Measurements from ENCODE around the gene IL16. TPM values are rescaled to one million over a fixed set of nuclear protein-coding genes. Genes with fewer than 3 reads are reported as not detected.

The IL16 gene
- total RNA-seq (2014; rRNA removed; shearing (Covaris generic)) (under 0.01 and 0.32 TPM in 2 replicates), polyA plus RNA-seq (2016; fragmentation: Nextera tagmentation; extraction: Ambion mirVana) (0.53 and 0.94 TPM in 2 replicates)

DNA sequence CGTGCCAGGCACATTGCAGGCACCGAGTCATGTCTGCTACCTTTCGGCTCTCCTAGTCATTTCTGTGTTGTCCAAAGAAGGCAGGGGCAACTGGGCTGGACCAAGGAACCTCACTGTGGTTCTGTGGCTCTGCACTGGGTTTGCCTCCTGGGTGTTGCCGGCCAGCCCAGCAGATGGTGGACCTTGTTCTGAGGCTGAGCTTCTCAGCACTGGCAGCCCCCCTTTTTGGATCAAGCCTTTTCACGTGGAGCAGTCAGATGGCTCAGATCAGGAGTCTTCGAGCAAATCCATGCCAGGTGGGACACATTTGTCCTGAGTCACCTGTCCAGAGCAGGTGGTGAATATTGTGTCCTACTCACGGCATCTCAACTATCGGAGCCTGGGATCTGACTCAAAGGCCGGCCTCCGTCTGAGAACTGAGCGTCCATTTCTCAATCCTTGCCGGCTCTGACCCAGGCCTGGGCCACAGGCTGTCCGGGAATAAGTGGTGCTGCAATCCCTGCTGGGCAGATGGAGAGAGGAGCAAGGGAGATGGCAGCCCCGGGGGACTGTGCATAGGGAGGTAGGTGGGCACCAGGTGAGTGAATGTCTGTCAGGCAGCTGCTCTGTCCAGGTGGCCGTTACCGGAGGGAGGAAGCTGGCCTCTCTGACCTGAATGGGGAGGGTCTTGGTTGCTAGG, at the start of gene IL16:
Gene IL16 (plus strand): TSS at position 304 of the 679 bp plus-strand sequence. CDS start 28,521 bp downstream, outside the sequence.
- no peak for DNase-seq
- Histone ChIP-seq H3K27ac (no peak within 1 kb of the TSS), H2AFZ (peak within 1 kb of the TSS; percentile 31; the same call in 1 of the 2 replicates), H3K4me2 (ENCODE audit: unreplicated experiment) (no peak within 1 kb of the TSS), H4K20me1 (ENCODE audit: insufficient read depth) (no peaks in the 10 kb centered on the region), H3K27me3 (replicated peaks; ENCODE audit: insufficient read depth) (no peaks in the 10 kb centered on the region), H3K79me2 (ENCODE audit: insufficient read depth) (no peaks in the 10 kb centered on the region), H3K4me3 (no peak within 1 kb of the TSS), H3F3A (ENCODE audit: insufficient read depth) (no peaks in the 10 kb centered on the region), H3K4me1 (ENCODE audit: insufficient read depth) (no peaks in the 10 kb centered on the region), H3K9me2 (ENCODE audit: insufficient read depth) (no peaks in the 10 kb centered on the region), H3K9ac (no peak within 1 kb of the TSS), H3K9me3 (ENCODE audit: low read depth) (no peaks in the 10 kb centered on the region), H3K36me3 (ENCODE audit: low read depth) (no peaks in the 10 kb centered on the region)
- WGBS, 2 experiments (ENCODE audit: low coverage in 1 of 2, low lambda C conversion rate in 2 of 2, missing lambda C conversion rate in 2 of 2): 77 to 78% methylated on average over 15 to 16 of the region's 16 CpGs
- TF ChIP-seq EZH2phosphoT487 (IDR thresholded peaks at IDR 0.05; ENCODE audit: insufficient read depth, low read depth) (no peak), EZH2 (IDR thresholded peaks at IDR 0.05; ENCODE audit: insufficient read depth, poor library complexity, severe bottlenecking) (no peak)
- in situ Hi-C loops (cut with MboI): no loop called here

- no peaks in the 10 kb centered on the region for H4K20me1 ChIP-seq (ENCODE audit: insufficient read depth)
- WGBS, 2 experiments (ENCODE audit: low coverage in 1 of 2, low lambda C conversion rate in 2 of 2, missing lambda C conversion rate in 2 of 2): 78 to 82% methylated on average over 7 of the region's 7 CpGs
- no peaks in the 10 kb centered on the region for H3K27me3 ChIP-seq (replicated peaks; ENCODE audit: insufficient read depth)
- H3K9me3 ChIP-seq (ENCODE audit: low read depth): no peaks in the 10 kb centered on the region
- H3F3A ChIP-seq (ENCODE audit: insufficient read depth): peaks cover under 1% of the 10 kb centered on the region; the same call in 1 of the 2 replicates
- peaks cover 10% of the 10 kb centered on the region for H3K4me1 ChIP-seq (ENCODE audit: insufficient read depth)
- in situ Hi-C loops (cut with MboI): no loop called here
- no peak overlapping the region for H2AFZ ChIP-seq
- no peak overlapping the region for H3K27ac ChIP-seq
- no peaks in the 10 kb centered on the region for H3K79me2 ChIP-seq (ENCODE audit: insufficient read depth)
- no peaks in the 10 kb centered on the region for H3K36me3 ChIP-seq (ENCODE audit: low read depth)
- DNase-seq: no peak
- TF ChIP-seq EZH2 (IDR thresholded peaks at IDR 0.05; ENCODE audit: insufficient read depth, poor library complexity, severe bottlenecking): no peak
- no peak for TF ChIP-seq EZH2phosphoT487 (IDR thresholded peaks at IDR 0.05; ENCODE audit: insufficient read depth, low read depth)
- no peak overlapping the region for H3K4me2 ChIP-seq (ENCODE audit: unreplicated experiment)
- H3K9ac ChIP-seq: no peak overlapping the region
- no peaks in the 10 kb centered on the region for H3K9me2 ChIP-seq (ENCODE audit: insufficient read depth)
- no peak overlapping the region for H3K4me3 ChIP-seq
Observed at GRCh38 chr15:81151389-81151788, 45.3 kb upstream of the IL16 start.

- H3K4me1 ChIP-seq (ENCODE audit: insufficient read depth): peaks cover 16% of the 10 kb centered on the region
- no peak overlapping the region for H3K9ac ChIP-seq
- no peak overlapping the region for H3K4me3 ChIP-seq
- H3K79me2 ChIP-seq (ENCODE audit: insufficient read depth): no peaks in the 10 kb centered on the region
- no peaks in the 10 kb centered on the region for H3K27me3 ChIP-seq (replicated peaks; ENCODE audit: insufficient read depth)
- no peak for TF ChIP-seq EZH2phosphoT487 (IDR thresholded peaks at IDR 0.05; ENCODE audit: insufficient read depth, low read depth)
- no peak for TF ChIP-seq EZH2 (IDR thresholded peaks at IDR 0.05; ENCODE audit: insufficient read depth, poor library complexity, severe bottlenecking)
- DNase-seq: no peak
- no peak overlapping the region for H3K27ac ChIP-seq
- no peaks in the 10 kb centered on the region for H3K9me3 ChIP-seq (ENCODE audit: low read depth)
- no peaks in the 10 kb centered on the region for H4K20me1 ChIP-seq (ENCODE audit: insufficient read depth)
- peaks cover 4% of the 10 kb centered on the region; the same call in 1 of the 2 replicates for H3F3A ChIP-seq (ENCODE audit: insufficient read depth)
- in situ Hi-C loops (cut with MboI): no loop called here
- no peaks in the 10 kb centered on the region for H3K9me2 ChIP-seq (ENCODE audit: insufficient read depth)
- H3K4me2 ChIP-seq (ENCODE audit: unreplicated experiment): no peak overlapping the region
- WGBS, 2 experiments (ENCODE audit: low coverage in 1 of 2, low lambda C conversion rate in 2 of 2, missing lambda C conversion rate in 2 of 2): 86 to 87% methylated on average over 4 of the region's 4 CpGs
- H2AFZ ChIP-seq: no peak overlapping the region
- no peaks in the 10 kb centered on the region for H3K36me3 ChIP-seq (ENCODE audit: low read depth)
Observed at GRCh38 chr15:81152339-81152738, 44.3 kb upstream of the IL16 start.

GRCh38 chr15:81152799-81153198, 43.9 kb upstream of the IL16 start:
- Histone ChIP-seq H3K27me3 (replicated peaks; ENCODE audit: insufficient read depth) (no peaks in the 10 kb centered on the region), H2AFZ (no peak overlapping the region), H3K4me2 (ENCODE audit: unreplicated experiment) (no peak overlapping the region), H3K9ac (no peak overlapping the region), H3F3A (ENCODE audit: insufficient read depth) (peaks cover 5% of the 10 kb centered on the region; the same call in 1 of the 2 replicates), H4K20me1 (ENCODE audit: insufficient read depth) (no peaks in the 10 kb centered on the region), H3K36me3 (ENCODE audit: low read depth) (no peaks in the 10 kb centered on the region), H3K4me3 (no peak overlapping the region), H3K9me3 (ENCODE audit: low read depth) (no peaks in the 10 kb centered on the region), H3K9me2 (ENCODE audit: insufficient read depth) (no peaks in the 10 kb centered on the region), H3K79me2 (ENCODE audit: insufficient read depth) (no peaks in the 10 kb centered on the region), H3K27ac (no peak overlapping the region), H3K4me1 (ENCODE audit: insufficient read depth) (peaks cover 20% of the 10 kb centered on the region)
- in situ Hi-C loops (cut with MboI): no loop called here
- TF ChIP-seq EZH2 (IDR thresholded peaks at IDR 0.05; ENCODE audit: insufficient read depth, poor library complexity, severe bottlenecking) (no peak), EZH2phosphoT487 (IDR thresholded peaks at IDR 0.05; ENCODE audit: insufficient read depth, low read depth) (no peak)
- DNase-seq: peak; percentile 80
- 56 to 60% methylated on average over 4 of the region's 4 CpGs for WGBS, 2 experiments (ENCODE audit: low coverage in 1 of 2, low lambda C conversion rate in 2 of 2, missing lambda C conversion rate in 2 of 2)
